Measurements from ENCODE around the gene AOX1.
"Not testable (repeated sequence)": the region's sequence is repeated elsewhere in the genome, so short reads cannot be mapped to it uniquely, and the experiment has no call there.

Gene AOX1

DNA sequence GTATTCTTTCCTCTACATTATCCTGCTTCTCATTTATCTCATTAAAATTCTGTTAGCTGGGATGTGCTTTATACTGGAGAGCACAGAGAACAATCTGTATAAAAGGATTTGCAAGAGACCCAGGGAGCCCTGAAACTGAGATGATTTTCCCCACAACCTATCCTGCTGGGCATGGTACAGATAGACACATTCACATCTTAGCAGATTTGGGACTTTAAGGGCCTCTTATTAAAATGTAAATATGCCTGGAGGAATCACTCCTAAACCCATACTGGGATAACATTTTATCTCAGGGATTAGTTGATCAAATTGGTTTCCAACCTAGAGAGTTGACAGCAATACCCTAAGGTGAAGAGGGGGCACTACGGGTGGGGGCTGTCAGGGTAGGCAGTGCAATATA is 45.5 kb downstream of the AOX1 start:
- no peak for DNase-seq

DNA sequence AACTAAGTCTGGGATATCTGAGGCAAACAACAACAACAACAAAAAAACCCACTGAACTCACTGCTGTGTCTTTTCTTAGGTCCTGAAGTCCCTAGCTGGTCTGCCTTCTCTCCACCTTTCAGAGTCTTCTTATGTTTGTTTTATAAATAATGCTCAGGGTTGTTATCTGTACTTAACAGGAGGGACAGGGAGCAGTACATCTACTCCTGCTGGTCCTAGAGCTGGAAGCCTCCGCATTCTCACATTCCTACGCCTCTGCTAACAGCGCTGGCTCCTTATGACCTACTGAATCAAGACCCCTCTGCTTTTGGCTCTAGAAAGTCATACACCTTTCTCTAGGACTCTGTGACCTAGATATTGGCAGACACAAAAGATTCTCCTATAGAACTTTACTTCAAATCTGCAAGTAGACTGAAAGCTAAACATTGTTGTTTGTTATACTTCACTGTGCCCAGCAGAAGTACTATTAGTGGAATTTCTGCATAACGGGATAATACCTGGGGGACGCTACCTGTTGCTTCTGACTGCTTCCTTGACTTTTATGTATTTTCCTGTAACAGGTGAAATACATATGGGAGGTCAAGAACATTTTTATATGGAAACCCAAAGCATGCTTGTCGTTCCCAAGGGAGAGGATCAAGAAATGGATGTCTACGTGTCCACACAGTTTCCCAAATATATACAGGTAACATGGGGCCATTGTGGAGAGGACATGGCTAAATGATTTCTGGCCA is 48.6 kb downstream of the AOX1 start:
- DNase-seq: no peak

DNA sequence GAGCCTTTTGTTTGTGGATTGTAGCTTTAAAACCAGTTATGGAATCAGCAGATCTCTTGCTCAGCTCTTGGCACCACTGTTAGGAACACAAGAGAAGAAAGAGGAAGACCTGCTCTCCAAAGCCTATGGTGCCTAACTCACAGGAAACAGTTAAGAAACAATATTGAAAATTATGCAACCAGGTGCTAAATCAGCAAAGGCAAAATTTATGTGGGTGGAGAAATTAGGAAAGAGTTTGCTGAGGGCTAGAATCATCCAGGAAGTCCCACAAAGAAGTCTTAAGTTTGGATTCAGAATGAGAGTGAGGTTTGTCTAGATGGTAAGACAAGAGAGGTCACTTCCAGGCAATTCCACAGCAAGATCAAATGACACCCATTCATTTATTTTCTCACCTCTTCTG is 49.4 kb downstream of the AOX1 start:
- DNase-seq: no peak

DNA sequence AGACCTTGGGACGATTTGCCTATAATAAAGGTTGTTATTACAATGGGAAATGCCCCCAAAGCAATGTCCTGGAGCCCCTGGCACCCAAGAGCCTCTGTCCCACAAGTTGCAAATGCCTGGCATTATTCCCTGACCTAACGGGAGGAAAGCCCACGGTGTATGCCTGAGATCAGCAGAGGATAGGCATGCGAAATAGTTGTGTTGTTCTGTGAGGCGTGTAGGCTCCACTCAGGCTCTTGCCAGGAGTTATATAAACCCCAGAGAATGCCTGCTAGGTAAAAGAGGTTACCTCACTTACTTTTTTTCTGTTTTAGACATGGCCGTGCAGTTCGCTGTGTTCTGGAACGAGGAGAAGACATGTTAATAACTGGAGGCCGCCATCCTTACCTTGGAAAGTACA is 52.1 kb downstream of the AOX1 start:
- no peak for DNase-seq

DNA sequence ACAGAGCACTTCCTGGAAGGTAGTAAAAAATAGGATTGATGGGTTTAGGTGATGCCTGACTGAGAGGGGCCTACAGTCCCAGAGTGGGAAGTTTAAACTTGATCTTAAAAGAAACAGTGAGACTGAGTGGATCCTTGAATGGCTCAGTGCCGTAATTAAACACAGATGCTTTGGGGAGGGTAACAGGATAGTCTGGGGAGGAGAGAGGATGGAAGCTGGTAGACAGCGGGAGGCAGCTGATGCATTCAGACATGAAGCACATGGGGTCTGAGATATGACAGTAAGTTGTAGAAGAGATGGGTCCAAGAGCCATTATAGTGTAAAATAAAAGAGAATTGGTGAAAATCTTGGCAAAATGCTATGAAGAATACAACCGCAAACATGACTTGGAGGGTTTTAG is 54.4 kb downstream of the AOX1 start:
- no peak for DNase-seq

DNA sequence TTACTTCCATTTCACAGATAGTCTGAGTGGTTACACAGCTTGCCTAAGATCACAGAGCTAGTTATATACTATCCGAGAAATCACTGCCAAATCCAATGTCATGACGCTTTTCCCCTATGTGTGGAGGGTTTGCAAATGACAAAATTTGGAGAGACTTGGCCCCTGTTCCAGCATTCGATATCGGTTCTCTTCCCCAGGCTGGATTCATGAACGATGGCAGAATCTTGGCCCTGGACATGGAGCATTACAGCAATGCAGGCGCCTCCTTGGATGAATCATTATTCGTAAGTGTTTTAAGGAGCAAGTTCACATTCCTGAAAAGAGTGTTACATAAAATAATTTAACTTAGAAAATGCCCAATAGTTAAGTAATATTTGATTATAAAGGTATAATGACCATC is 55.1 kb downstream of the AOX1 start:
- no peak for DNase-seq

DNA sequence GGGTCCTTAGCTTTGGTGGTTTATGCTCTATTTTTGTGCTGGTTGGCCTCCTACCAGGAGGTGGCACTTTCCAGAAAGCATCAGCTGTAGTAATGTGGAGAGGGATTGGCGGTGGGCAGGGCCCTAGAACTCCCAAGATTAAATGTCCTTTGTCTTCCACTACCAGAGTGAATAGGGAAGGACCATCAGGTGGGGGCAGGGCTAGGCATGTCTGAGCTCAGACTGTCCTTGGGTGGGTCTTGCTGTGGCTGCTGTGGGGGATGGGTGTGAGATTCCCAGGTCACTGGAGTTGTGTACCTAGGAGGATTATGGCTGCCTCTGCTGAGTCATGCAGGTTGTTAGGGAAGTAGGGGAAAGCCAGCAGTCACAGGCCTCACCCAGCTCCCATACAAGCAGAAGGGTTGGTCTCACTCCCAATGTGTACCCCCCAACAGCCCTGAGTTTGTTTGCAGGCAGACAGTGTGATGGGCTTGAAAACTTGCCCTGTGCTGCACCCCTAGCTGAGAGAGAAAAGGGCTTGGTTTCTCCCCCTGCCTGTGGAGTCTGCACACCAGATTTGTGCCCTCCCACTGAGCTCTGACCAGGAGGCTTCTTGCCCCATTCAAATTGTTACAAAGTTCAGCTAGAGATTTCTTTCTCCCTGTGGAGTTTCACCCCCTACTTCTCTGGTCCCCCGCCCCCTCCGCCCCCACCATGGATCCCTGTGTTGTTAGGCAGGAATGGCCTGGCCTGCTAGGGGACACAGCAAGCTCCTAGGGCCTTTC is 62.9 kb downstream of the AOX1 start:
- DNase-seq: not testable (repeated sequence)

DNA sequence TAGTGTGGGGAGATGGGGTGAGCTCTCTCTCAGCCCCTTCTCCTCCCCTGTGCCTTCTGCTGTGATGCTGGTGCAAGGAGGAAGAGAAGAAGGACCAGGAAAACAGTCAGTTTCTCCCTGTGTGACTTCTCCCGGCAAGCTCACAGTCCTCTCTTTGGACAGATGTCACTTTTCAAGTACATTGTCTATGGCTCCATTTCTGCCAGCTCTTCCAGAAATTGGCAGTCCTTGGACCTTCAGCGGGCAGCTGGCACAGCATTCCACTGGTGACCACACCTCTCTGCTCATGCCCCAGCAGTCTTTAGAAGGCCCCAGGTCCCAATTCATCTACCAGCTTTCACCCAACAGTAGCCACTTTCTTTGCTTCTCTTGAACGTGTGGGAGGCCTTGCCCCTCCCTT is 63.9 kb downstream of the AOX1 start:
- DNase-seq: no peak

DNA sequence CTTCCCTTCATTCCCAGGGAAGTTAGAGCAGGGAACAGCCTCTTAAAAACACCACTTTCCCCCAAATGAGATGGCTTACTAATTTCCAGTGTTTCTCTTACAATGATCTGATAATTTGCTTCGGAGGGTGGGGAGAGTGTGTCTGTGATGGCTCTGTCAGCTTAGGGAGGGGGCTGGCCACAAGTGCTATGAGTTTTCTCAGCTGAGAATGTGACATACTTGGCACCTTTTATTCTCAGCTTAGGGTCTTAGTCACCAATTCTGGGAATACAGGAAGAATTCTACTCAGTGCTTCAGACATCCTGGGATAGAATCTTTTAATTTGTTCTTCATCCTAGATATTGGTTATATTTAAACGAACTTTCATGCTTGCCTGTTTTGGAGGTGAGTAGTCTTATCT is 64.4 kb downstream of the AOX1 start:
- DNase-seq: no peak

DNA sequence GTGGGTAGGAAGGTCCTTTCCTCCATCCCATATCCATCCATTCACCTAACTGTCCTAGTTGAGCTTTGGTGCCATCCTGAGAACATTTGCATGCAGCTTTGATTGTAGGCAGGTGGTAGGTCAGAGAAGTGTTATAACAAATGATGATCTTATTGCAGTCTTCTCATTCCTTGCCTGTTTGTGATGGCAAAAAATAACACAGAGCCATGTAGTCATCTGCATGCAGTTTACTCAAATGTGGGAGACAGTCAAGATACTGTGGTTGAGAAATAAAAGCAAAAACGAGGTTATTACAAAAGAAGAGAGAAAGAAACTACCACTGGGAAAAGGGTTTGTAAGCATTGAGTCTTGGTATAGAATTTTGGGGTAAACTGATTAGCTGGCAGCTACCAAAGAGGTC is 66.3 kb downstream of the AOX1 start:
- no peak for DNase-seq

DNA sequence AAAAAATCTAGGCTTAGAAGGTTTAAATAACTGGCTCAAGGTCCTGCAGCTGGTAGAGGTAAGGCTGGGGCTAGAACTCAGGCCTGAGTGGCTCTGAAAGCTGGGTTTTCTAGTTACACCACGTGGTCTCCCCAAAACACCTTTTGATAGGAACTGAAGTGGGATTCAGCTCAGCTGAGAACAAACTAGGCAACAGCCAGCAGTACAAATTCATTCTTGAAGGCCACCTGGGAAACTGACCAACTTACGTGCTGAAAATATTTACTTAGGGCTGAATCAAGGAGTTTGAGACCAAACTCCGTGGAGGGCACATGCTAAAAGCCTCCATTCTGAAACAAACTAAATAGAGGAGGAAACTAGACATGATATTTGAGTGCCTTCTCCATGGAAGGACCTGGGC is 67.2 kb downstream of the AOX1 start:
- DNase-seq: no peak

DNA sequence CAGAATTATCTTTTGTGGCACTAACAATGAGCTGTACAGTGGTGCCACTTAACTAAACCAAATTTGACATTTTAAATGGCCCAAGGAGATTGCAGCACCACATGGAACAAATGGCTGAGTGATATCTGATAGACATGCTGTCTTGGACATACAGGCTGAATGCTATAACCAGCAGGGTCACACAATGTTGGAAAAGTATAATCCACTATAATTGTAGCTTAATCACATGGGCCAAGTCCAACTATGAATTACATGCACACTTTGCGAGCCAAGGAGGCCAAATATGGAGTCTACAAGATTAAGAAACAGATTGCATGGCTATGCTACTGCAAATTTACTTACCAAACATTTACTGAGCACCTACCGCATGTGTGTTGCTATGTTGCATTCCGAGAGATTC is 69.0 kb downstream of the AOX1 start:
- no peak for DNase-seq

DNA sequence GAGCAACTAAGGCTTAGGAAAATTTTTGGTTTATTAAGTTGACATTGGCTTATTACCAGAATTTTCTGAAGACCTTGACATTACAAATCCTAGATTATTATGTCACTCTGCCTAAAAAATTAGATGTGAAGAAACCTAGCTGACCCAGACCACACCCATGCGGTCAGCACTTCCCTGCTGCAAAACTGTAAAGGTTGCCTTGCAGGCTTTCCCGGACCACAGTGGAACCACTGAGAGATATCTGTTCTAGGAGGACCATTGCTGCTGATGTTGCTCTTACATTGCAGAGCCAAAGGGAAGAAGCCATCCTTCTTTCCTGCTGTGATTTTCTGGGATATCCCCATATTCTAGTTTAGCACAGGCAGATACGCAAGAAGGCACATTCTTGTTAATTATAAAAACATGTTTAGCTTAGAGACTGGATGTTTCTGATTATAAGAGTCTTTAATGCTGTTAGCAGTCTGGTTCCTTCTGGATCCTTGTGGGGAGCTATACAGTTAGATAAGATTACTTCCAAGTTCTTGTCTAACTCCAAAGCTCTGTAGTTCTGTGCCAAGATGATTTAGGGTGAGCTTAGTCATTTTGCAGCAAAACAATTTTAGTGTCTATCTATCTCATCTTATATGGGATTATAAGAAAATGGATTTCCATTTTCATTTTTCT is 70.2 kb downstream of the AOX1 start:
- DNase-seq: no peak

DNA sequence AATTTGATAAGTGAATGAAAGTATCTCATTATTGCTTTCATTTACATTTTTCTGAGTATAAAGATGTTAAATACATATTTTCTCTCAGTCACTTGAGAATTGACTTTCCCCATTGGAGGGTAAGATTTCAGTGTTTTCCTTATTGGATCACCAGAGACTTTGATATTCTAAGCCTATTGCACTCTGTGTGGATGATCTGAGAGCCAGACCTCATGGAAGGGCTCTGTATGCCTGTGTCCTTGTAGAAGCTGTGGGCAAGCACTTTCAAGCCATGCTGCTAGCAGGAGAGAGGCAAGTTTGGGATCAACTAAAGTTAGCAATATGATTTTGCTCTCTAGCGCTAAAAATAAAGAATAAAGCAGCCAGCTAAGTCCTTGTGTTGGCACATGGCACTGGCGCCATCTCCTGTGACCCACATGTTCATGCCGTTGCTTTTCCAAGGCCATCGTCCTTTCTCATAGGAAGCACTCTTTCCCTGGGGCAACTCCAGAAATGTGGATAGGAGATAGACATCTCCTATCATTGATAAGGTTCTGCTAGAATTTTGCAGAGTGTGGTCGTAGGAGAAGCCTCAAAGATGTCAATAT is 72.6 kb downstream of the AOX1 start:
- no peak for DNase-seq

DNA sequence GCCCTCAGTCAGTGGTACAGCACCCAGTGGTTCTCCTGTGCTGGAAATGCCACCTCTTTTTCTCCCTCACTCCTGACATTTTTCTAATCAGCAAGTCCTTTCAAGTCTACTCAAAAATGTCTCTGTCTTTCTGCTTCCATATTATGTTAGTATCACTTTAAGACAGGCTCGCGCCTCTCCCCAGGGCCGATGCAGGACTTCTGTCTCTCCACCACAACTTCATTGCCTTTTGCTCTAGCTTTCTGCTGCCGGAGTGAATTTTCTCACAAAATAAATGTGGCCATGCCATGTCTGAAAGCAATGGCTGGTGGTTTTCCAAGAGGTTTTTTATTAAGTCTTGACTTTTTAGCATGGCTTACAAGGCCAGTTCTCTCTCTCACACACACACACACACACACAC is 73.6 kb downstream of the AOX1 start:
- no peak for DNase-seq

DNA sequence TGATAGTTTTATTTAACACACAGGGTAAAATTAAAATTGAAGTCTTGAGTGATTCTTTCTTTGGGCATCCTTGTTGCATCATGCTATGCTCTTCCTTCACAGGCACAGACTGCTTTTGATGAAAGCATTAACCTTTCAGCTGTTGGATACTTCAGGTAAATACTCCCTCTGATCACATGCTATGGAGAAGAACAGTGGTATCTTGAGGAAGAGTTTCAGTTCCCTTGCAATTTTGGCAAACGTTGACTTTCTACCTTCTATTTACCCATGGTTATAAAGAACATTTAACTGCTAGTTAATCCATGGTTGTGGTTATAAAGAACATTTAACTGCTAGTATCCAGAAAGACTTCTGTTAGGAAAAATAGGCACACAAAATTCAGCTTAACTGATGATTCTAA is 75.7 kb downstream of the AOX1 start:
- DNase-seq: no peak

DNA sequence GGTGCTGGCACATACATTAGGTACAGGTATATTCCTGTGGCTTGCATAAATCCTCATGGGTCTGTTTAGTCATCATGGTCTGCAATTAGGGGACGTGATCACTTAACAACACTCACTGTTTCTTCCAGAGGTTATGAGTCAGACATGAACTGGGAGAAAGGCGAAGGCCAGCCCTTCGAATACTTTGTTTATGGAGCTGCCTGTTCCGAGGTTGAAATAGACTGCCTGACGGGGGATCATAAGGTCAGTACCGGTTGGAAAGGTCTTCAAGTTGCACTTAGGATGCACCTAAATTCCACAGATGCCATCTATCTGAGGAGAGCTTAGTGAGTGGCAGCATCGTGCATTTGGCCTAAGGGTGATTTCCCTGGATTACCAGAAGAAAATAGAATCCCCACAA is 76.9 kb downstream of the AOX1 start:
- no peak for DNase-seq

DNA sequence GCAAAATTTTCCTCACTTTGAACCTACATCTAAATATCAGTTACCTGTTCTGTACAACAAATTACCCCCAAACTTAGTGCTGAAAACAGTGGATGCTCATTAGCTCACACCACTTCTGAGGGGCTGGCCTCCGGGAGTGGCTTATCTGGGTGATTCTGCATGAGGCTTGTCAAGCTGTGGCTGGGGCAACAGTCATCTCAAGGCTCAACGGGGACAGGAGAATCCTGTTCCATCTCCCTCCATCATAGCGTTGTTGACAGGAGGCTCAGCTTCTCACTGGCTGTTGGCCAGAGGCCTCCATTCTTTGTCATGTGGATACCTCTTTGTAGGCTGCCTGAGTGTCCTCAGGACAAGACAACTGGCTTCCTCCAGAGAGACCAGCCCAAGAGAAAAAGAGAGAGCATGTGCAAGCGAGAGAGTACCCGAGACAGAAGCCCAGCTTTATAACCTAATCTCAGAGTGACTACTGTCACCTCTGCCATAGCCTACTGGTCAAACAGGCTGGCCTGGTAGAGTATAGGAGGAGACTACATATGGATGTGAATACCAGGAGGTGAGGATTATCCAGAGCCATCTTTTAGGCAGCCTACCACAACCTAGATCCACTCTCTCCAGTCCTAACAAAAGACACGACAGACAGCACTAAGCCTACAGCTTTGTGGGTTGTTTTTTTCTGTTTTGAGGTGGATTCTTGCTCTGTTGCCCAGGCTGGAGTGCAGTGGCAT is 79.1 kb downstream of the AOX1 start:
- DNase-seq: no peak

DNA sequence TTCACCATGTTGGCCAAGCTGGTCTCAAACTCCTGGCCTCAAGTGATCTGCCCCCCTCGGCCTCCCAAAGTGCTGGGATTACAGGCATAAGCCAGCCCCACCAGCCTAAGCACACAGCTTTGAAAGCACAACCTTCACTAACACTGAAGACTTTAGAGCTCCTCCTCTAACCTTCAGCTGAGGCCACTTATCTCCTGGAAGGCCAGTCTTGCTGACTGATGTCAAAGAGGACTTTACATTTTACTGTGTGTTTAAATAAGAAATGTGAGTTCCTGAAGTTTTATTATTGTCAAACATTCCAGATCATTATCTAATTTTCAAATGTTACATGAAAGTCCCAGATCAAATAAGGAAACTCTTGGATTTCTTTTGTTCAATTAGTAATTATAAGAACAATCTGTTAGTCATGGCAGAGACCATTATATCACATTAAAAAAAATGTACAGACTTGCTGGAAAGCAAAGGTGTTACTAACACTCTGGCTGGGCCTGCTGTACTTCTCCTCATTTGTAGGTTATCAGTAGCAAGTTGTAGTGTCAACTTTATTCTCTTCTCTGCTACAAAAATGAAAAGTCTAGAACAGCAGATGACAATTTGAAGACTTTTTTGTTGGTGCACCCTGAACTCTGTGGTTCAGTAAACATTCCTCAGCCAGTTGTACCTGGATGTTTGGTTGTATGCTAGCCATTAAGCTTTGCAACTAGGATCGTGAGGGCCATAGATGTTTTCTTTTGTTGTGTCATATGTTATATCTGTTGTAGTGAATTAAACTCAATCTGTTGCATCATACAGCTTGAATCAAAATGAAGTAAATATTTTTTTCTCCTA is 80.0 kb downstream of the AOX1 start:
- DNase-seq: no peak

DNA sequence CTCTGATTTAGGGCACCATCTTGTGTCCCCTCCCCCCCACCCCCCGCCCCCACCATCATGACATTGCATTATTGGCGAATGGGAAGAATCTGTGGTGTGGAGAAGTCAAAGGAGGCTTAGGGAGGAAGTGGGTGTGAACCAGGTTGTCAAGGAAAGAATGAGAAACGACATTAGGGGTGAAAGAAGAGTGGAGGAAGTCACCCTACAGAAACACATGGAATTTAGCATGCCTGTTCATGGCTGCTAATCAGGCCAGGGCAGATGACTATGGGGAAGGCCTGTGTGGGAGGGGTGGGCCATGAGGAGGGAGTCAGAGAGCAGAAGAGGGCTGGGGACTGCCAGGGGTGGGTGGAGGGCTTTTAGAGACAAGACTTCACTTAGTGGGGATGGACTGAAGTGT is 81.6 kb downstream of the AOX1 start:
- DNase-seq: no peak

DNA sequence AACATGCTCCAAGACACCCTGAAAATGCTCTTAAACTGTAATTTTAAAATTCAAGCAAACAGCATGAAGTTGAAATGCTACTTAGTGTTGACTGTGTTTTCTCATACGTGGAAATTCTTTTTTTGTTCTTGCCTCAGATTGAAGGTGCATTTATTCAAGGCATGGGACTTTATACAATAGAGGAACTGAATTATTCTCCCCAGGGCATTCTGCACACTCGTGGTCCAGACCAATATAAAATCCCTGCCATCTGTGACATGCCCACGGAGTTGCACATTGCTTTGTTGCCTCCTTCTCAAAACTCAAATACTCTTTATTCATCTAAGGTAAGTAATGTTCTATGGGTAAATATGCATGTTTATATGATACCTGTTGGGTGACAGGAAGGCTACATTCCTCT is 82.7 kb downstream of the AOX1 start:
- DNase-seq: no peak

DNA sequence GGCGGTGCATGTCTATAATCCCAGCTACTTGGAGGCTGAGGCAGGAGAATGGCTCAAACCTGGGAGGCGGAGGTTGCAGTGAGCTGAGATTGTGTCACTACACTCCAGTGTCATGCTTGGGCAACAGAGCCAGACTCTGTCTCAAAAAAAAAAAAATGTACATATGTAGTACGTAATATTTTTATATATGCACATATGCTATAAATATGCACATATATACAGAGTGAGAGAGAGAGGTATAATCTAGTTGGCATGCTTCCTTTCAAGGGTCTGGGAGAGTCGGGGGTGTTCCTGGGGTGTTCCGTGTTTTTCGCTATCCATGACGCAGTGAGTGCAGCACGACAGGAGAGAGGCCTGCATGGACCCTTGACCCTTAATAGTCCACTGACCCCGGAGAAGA is 83.5 kb downstream of the AOX1 start:
- no peak for DNase-seq

Data from DMS153 (cell line).